Activated gamma-delta T cell (primary cell): ENCODE measurements around the gene MAP1LC3B.

Experiments
- DNase-seq: peaks from one replicate; lab custom pipeline; 2025; lab: John Stamatoyannopoulos, UW

The MAP1LC3B gene

GRCh38 chr16:87409781-87410180 lies 17.6 kb downstream of the MAP1LC3B start:
- no peak for DNase-seq

GRCh38 chr16:87410530-87410929 lies 18.4 kb downstream of the MAP1LC3B start:
- DNase-seq = no peak

GRCh38 chr16:87410968-87411367 lies 18.8 kb downstream of the MAP1LC3B start:
- DNase-seq = no peak

- no peak for DNase-seq
Observed at GRCh38 chr16:87411375-87412271, 19.5 kb downstream of the MAP1LC3B start.

GRCh38 chr16:87412371-87412995 lies 20.3 kb downstream of the MAP1LC3B start:
- DNase-seq = no peak

GRCh38 chr16:87412996-87413421 lies 20.9 kb downstream of the MAP1LC3B start:
- no peak for DNase-seq

- DNase-seq = no peak
Observed at GRCh38 chr16:87414251-87414680, 22.1 kb downstream of the MAP1LC3B start.

- DNase-seq = no peak
Observed at GRCh38 chr16:87415441-87415840, 23.3 kb downstream of the MAP1LC3B start.

GRCh38 chr16:87416826-87417527 lies 24.8 kb downstream of the MAP1LC3B start:
- DNase-seq = no peak

- no peak for DNase-seq
Observed at GRCh38 chr16:87417528-87417910, 25.4 kb downstream of the MAP1LC3B start.

- no peak for DNase-seq
Observed at GRCh38 chr16:87418216-87418615, 26.1 kb downstream of the MAP1LC3B start.

GRCh38 chr16:87418644-87419043 lies 26.5 kb downstream of the MAP1LC3B start:
- DNase-seq = no peak

GRCh38 chr16:87420026-87421002 lies 28.2 kb downstream of the MAP1LC3B start:
- no peak for DNase-seq

- no peak for DNase-seq
Observed at GRCh38 chr16:87421003-87421912, 29.1 kb downstream of the MAP1LC3B start.

- DNase-seq = no peak
Observed at GRCh38 chr16:87422106-87422505, 30.0 kb downstream of the MAP1LC3B start.

- DNase-seq = no peak
Observed at GRCh38 chr16:87423429-87423828, 31.3 kb downstream of the MAP1LC3B start.

- no peak for DNase-seq
Observed at GRCh38 chr16:87424266-87424665, 32.1 kb downstream of the MAP1LC3B start.

GRCh38 chr16:87425941-87426340 lies 33.8 kb downstream of the MAP1LC3B start:
- no peak for DNase-seq

GRCh38 chr16:87426423-87427215 lies 34.5 kb downstream of the MAP1LC3B start:
- no peak for DNase-seq
